ENCODE data around the gene PRR33. TPM values are rescaled to one million over a fixed set of nuclear protein-coding genes. Genes with fewer than 3 reads are reported as not detected.

PRR33 gene
- polyA plus RNA-seq, 2 of the 4 experiments (the other 2 are of a cell fraction): not detected

DNA sequence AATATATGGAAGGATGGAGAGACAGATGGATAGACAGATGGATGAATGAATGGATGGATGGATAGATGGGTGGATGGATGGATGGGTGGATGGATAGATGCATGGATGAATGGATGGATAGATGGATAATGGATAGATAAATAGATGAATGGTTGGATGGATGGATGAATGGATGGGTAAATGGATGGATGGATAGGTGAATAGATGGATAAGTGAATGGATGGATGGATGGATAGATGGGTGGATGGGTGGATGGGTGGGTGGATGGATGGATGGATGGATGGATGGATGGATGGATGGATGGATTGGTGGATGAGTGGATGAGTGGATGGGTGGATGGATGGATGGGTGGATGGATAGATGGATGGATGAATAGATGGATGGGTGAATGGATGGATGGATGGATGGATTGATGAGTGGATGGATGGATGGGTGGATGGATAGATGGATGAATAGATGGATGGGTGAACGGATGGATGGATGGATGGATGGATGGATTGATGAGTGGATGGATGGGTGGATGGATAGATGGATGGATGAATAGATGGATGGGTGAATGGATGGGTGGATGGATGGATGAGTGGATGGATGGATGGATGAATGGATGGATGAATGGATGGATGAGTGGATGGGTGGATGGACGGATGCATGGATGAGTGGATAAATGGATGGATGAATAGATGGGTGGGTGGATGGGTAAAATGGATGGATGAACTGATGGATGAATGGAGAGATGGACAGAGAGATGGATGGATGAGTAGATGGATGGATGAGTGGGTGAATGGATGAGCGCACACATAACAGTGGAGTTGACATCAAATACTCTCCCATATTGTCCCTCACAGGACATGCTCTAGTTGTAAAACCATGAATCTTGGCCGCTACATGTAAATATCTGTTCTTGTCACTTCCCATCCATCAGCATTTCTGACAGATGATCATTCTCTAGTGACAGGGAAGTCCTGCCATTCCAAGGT lies 30.0 kb downstream of the PRR33 start:
- Histone ChIP-seq H3K4me2 (peak overlapping the region; percentile 81; the same call in 2 of the 3 replicates), H3K4me1 (peaks cover 33% of the 10 kb centered on the region), H3K27ac (peak overlapping the region; percentile 87 to 94), H3K9me3 (no peaks in the 10 kb centered on the region), H3K4me3 (no peak overlapping the region)
- ATAC-seq (no peak), FAIRE-seq (no peak), DNase-seq (ENCODE audit: low read depth in 1 of 2, low spot score in 1 of 2) (no peak)
- ChIA-PET CTCF (interaction anchor here (0.7 to 1.9 kb wide), 6 partner anchors 11 to 290 kb away, joined by 3 to 9 read pairs (median 4); no protein-coding TSS in a partner anchor), POLR2A (no interaction called here)
- 67% methylated on average over 4 of the region's 4 CpGs for WGBS (ENCODE audit: missing lambda C conversion rate)
- TF ChIP-seq HEYL (CRISPR knock-in tag; IDR thresholded peaks at IDR 0.05) (no peak), FOXS1 (CRISPR knock-in tag; IDR thresholded peaks at IDR 0.05) (no peak), ZC3H11A (IDR thresholded peaks at IDR 0.05) (no peak)
- TF ChIP-seq, protein P1, sequence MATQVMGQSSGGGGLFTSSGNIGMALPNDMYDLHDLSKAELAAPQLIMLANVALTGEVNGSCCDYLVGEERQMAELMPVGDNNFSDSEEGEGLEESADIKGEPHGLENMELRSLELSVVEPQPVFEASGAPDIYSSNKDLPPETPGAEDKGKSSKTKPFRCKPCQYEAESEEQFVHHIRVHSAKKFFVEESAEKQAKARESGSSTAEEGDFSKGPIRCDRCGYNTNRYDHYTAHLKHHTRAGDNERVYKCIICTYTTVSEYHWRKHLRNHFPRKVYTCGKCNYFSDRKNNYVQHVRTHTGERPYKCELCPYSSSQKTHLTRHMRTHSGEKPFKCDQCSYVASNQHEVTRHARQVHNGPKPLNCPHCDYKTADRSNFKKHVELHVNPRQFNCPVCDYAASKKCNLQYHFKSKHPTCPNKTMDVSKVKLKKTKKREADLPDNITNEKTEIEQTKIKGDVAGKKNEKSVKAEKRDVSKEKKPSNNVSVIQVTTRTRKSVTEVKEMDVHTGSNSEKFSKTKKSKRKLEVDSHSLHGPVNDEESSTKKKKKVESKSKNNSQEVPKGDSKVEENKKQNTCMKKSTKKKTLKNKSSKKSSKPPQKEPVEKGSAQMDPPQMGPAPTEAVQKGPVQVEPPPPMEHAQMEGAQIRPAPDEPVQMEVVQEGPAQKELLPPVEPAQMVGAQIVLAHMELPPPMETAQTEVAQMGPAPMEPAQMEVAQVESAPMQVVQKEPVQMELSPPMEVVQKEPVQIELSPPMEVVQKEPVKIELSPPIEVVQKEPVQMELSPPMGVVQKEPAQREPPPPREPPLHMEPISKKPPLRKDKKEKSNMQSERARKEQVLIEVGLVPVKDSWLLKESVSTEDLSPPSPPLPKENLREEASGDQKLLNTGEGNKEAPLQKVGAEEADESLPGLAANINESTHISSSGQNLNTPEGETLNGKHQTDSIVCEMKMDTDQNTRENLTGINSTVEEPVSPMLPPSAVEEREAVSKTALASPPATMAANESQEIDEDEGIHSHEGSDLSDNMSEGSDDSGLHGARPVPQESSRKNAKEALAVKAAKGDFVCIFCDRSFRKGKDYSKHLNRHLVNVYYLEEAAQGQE (IDR thresholded peaks at IDR 0.05): no peak

DNA sequence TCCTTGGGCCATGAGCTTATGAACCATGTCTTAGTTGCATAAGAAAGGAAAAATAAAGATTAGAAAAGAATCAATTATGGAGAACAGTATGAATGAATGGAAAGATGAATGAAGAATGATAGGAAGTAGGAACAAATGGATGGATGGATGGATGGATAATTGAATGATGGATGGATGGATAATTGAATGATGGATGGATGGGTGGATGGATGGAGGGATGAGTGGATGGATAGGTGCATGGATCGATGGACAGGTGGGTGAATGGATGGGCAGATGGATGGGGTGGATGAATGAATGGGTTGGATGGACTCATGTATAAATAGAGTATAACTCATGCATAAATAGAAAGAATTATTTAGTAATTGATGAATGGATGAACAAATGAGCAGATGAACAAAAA lies 31.6 kb downstream of the PRR33 start:
- DNase-seq (ENCODE audit: low read depth in 1 of 2, low spot score in 1 of 2) (no peak), ATAC-seq (no peak), FAIRE-seq (no peak)
- Histone ChIP-seq H3K9me3 (no peaks in the 10 kb centered on the region), H3K27ac (no peak overlapping the region), H3K4me2 (no peak overlapping the region), H3K4me1 (peaks cover 31% of the 10 kb centered on the region), H3K4me3 (no peak overlapping the region)
- POLR2A ChIA-PET: no interaction called here
- TF ChIP-seq NFE2L2 (conservative IDR thresholded peaks at IDR 0.05; ENCODE audit: low read length) (no peak), CHD4 (IDR thresholded peaks at IDR 0.05; ENCODE audit: borderline replicate concordance) (no peak), ZC3H11A (IDR thresholded peaks at IDR 0.05) (no peak), TFCP2L1 (CRISPR knock-in tag; IDR thresholded peaks at IDR 0.05) (no peak), PHF8 (IDR thresholded peaks at IDR 0.05; ENCODE audit: borderline replicate concordance, low read depth) (no peak), FOXS1 (CRISPR knock-in tag; IDR thresholded peaks at IDR 0.05) (no peak), HOXB5 (CRISPR knock-in tag; IDR thresholded peaks at IDR 0.05) (no peak), ATOH8 (CRISPR knock-in tag; IDR thresholded peaks at IDR 0.05; ENCODE audit: low read depth) (no peak), HES2 (IDR thresholded peaks at IDR 0.05) (no peak), CBX8 (IDR thresholded peaks at IDR 0.05) (no peak), GATA3 (IDR thresholded peaks at IDR 0.05; ENCODE audit: borderline replicate concordance) (no peak)
- TF ChIP-seq, protein P2, sequence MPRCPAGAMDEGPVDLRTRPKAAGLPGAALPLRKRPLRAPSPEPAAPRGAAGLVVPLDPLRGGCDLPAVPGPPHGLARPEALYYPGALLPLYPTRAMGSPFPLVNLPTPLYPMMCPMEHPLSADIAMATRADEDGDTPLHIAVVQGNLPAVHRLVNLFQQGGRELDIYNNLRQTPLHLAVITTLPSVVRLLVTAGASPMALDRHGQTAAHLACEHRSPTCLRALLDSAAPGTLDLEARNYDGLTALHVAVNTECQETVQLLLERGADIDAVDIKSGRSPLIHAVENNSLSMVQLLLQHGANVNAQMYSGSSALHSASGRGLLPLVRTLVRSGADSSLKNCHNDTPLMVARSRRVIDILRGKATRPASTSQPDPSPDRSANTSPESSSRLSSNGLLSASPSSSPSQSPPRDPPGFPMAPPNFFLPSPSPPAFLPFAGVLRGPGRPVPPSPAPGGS (IDR thresholded peaks at IDR 0.05): no peak
- TF ChIP-seq, protein P3, sequence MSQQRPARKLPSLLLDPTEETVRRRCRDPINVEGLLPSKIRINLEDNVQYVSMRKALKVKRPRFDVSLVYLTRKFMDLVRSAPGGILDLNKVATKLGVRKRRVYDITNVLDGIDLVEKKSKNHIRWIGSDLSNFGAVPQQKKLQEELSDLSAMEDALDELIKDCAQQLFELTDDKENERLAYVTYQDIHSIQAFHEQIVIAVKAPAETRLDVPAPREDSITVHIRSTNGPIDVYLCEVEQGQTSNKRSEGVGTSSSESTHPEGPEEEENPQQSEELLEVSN (IDR thresholded peaks at IDR 0.05; ENCODE audit: borderline replicate concordance, low read depth): no peak
- TF ChIP-seq, protein P4, sequence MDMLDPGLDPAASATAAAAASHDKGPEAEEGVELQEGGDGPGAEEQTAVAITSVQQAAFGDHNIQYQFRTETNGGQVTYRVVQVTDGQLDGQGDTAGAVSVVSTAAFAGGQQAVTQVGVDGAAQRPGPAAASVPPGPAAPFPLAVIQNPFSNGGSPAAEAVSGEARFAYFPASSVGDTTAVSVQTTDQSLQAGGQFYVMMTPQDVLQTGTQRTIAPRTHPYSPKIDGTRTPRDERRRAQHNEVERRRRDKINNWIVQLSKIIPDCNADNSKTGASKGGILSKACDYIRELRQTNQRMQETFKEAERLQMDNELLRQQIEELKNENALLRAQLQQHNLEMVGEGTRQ (IDR thresholded peaks at IDR 0.05): no peak
- WGBS (ENCODE audit: missing lambda C conversion rate): 30% methylated on average over 1 of the region's 1 CpG
- CTCF ChIA-PET: interaction anchor here (1.4 to 5.9 kb wide), 3 partner anchors 12 to 291 kb away, joined by 4 to 32 read pairs (median 27); no protein-coding TSS in a partner anchor

All from A549 (cell line).